ENCODE results near the gene ADORA2B.

The ADORA2B gene

DNA sequence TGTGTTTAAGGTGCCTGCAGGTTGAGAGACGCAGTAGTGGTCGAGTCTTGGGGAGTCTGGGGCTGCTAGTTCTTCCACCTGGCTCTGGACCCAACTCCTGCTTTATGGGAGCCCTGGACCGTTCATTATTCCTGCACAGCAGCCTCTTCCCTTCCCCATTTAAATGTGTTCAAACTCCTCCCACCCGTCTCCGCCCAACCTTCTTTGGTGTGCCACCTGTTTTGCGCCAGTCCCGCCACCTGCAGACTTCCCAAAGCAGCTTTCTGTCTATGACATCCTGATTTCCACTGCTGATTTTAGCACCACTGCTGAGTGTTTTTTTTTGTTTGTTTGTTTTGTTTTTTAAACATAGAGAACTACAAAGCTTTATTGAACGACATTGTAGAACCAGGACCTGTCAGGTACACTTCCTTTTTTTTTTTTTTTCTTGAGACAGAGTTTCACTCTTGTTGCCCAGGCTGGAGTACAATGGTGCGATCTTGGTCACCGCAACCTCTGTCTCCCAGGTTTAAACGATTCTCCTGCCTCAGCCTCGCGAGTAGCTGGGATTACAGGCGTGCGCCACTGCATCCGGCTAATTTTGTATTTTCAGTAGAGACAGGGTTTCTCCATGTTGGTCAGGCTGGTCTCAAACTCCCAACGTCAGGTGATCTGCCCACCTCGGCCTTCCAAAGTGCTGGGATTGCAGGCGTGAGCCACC, 12.8 kb downstream of the ADORA2B start:
- CTCF ChIA-PET = interaction anchor here (1.4 kb wide), 1 partner anchor 42 kb away, joined by 5 read pairs; the partner anchor contains the start of genes TTC19 and ZSWIM7

GRCh38 chr17:15958484-15958854, 13.5 kb downstream of the ADORA2B start:
- TF ChIP-seq CTCF (IDR thresholded peaks at IDR 0.05; ENCODE audit: control extremely low read depth, extremely low read depth, low read depth, missing control alignments) = no peak
- DNase-seq (ENCODE audit: extremely low spot score) = no peak
- CTCF ChIA-PET = interaction anchor here (0.9 to 1.4 kb wide), 3 partner anchors 13 to 130 kb away, joined by 3 to 5 read pairs (median 4); partner anchors contain the start of genes TTC19 and ZSWIM7
- POLR2A ChIA-PET = interaction anchor here (1.3 kb wide), 1 partner anchor 41 kb away, joined by 4 read pairs; the partner anchor contains the start of genes TTC19 and ZSWIM7

More for the DNA sequence above, 12.8 kb downstream of the ADORA2B start:
- no peak for DNase-seq (ENCODE audit: extremely low spot score)
- no peak for TF ChIP-seq CTCF (IDR thresholded peaks at IDR 0.05; ENCODE audit: control extremely low read depth, extremely low read depth, low read depth, missing control alignments)
- POLR2A ChIA-PET = no interaction called here

GRCh38 chr17:15963670-15964110, 18.8 kb downstream of the ADORA2B start:
- POLR2A ChIA-PET = no interaction called here
- no peak for DNase-seq (ENCODE audit: extremely low spot score)
- CTCF ChIA-PET = no interaction called here
- no peak for TF ChIP-seq CTCF (IDR thresholded peaks at IDR 0.05; ENCODE audit: control extremely low read depth, extremely low read depth, low read depth, missing control alignments)

GRCh38 chr17:15965528-15965927, 20.6 kb downstream of the ADORA2B start:
- no peak for DNase-seq (ENCODE audit: extremely low spot score)
- POLR2A ChIA-PET = no interaction called here
- TF ChIP-seq CTCF (IDR thresholded peaks at IDR 0.05; ENCODE audit: control extremely low read depth, extremely low read depth, low read depth, missing control alignments) = no peak
- CTCF ChIA-PET = interaction anchor here (1.0 kb wide), 1 partner anchor 30 kb away, joined by 4 read pairs; no protein-coding TSS in a partner anchor

GRCh38 chr17:15966183-15966878, 21.4 kb downstream of the ADORA2B start:
- ChIA-PET CTCF (interaction anchor here (0.8 to 1.4 kb wide), 3 partner anchors 31 to 409 kb away, joined by 3 read pairs; no protein-coding TSS in a partner anchor), POLR2A (no interaction called here)
- no peak for TF ChIP-seq CTCF (IDR thresholded peaks at IDR 0.05; ENCODE audit: control extremely low read depth, extremely low read depth, low read depth, missing control alignments)

GRCh38 chr17:15966879-15967248, 21.9 kb downstream of the ADORA2B start:
- DNase-seq (ENCODE audit: extremely low spot score) = no peak
- no peak for TF ChIP-seq CTCF (IDR thresholded peaks at IDR 0.05; ENCODE audit: control extremely low read depth, extremely low read depth, low read depth, missing control alignments)
- POLR2A ChIA-PET = no interaction called here
- CTCF ChIA-PET = interaction anchor here (0.8 to 1.4 kb wide), 3 partner anchors 31 to 408 kb away, joined by 3 read pairs; no protein-coding TSS in a partner anchor

More at GRCh38 chr17:15966183-15966878, 21.4 kb downstream of the ADORA2B start:
- DNase-seq (ENCODE audit: extremely low spot score) = no peak
